ENCODE results near the gene WBP1L.
"Not testable (repeated sequence)": the region's sequence is repeated elsewhere in the genome, so short reads cannot be mapped to it uniquely, and the experiment has no call there.

The WBP1L gene

DNA sequence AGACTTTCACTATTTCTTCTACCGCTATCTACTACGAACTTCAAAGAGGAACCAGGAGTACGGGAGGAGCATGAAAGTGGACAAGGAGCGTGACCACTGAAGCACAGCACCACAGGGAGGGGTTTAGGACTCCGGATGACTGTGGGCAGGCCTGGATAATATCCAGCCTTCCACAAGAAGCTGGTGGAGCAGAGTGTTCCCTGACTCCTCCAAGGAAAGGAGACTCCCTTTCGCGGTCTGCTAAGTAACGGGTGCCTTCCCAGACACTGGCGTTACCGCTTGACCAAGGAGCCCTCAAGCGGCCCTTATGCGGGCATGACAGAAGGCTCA, 15.2 kb downstream of the WBP1L start:
- not testable (repeated sequence) for DNase-seq (ENCODE audit: low read depth)

DNA sequence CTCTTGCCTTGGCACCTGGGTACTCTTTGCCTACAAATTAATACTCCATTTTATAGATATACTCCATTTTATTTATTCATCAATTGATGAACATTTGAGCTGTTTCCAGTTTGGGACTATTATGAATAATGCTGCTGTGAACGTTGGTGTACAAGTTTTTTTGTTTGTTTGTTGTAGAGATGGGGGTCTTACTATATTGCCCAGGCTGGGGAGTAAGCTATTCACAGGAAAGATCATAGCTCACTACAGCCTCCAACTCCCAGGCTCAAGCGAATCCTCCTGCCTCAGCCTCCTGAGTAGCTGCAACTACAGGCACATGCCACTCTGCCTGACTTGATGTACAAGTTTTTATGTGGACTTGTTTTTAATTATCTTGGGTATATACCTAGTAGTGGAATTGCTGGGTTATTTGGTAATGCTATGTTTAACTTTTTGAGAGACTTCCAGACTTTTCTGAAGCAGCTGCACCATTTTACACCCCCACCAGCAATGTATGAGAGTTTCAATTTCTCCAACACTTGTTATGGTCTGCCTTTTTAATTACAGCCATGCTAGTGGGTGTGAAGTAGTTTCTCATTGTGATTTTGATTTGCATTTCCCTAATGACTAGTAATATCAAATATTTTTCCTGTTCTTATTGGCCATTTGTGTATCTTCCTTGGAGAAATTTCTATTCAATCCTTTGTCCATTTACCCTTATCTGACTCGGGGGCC, 15.9 kb downstream of the WBP1L start:
- no peak for DNase-seq (ENCODE audit: low read depth)

DNA sequence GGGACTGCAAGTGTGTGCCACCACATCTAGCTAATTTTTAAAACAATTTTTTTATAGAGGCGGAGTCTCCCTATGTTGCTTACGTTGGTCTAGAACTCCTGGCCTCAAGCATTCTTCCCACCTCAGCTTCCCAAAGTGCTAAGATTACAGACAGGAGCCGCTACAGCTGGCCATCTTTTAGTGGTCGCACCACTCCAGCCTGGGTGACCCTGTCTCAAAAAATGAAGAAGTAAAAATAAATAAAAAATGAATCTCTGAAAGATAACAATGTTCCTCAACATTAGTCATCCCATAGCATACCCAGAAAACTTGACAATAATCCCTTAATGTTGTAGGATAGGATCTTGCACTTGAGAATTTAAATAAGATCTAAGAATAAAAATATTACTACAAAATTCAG, 18.2 kb downstream of the WBP1L start:
- DNase-seq (ENCODE audit: low read depth), result no peak

DNA sequence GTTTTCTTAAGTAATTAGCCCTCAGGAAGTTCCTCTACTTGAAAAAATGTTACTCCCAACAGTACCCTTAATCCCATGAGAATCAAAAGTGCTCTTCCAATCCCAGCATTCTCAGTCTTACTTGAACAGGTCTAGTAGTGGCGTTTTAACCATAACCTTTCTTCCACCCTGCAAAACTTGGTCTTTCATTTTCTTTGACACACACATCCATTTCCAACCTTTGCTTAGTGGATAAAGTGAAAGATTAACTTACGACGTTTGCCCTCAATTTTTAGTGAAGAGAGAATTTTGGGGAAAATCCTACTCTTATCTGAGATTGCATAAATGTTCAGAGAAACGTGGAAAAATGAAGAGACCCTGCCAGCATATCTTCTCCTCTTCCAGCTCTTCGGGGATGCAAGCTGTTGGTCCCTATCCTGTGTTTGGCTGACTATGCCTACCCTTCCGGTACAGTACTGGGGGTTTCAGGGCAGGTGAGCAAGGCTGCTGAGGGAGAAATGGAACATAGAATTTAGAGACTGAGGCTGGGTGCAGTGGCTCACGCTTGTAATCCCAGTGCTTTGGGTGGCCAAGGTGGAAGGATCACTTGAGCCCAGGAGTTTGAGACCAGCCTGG, 18.8 kb downstream of the WBP1L start:
- DNase-seq (ENCODE audit: low read depth), result no peak

DNA sequence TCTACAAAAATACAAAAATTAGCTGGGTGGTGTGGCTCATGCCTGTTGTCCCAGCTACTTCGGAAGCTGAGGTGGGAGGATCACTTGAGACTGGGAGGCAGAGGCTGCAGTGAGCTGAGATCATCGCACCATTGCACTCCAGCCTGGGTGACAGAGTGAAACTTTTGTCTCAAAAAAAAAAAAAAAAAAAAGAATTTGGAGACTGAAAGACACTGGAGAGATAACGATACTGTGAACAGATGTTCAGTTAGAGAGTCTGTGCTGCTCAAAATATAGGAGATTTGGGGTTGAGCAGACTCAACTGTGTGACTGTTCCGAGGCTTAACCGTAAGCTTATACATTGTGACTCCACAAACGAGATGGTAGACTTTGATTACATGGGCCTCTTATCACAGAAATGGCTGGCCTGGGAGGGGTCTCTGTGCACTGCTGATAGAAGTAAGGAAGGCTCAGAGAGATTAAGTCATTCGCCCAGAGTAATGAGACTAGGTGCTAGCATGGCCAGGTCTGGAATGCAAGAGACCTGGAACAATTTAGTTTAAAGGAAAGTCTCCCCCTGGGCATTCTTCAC, 19.4 kb downstream of the WBP1L start:
- DNase-seq (ENCODE audit: low read depth), result no peak

DNA sequence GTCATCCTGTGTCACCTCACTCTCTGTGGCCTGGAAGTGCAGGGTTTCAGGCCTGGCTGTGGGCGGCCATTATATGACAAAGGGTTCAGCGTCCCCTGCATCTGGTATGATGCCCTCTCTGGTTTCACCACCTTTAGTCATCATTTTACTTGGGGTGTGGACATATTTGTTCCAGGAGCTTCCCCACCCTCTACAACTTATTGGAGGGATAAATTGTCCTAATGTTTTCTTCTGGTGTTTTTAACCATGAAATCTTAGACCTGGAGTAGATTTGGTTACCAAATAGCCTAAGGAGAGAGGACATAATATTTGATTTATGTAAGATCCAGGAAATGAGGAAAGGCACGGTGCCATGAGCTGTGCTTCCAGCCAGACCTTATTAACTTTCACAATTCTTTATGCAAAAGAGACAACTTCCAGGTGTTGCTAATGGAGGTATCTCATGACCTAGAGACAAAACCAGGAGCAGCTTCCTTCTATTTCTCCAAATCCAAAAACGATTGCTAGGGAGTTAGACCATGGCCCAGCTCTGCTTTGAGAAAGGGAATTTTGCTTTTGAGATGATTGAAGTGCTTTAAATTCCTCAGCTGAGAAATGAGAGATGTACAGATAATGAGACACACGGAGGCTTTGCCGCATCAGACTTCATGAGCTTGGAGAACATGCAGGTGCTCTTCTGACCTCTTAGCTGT, 20.9 kb downstream of the WBP1L start:
- peak; percentile 68 for DNase-seq (ENCODE audit: low read depth)

DNA sequence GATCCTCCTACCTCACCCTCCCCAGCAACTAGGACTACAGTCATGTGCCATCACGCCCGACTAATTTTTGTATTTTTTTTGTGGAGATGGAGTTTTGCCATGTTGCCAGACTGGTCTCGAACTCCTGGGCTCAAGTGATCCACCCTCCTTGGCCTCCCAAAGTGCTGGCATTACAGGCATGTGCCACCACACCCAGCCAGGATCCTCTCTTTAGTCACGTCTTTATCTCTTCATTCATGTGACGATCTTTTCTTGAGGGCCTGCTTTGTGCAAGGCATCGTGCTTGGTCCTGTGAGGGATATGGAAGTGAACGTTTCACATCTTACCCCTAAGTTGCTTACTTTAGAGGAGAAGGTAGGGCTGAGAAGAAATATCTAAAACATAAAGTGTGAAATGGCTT, 21.6 kb downstream of the WBP1L start:
- DNase-seq (ENCODE audit: low read depth), result no peak

DNA sequence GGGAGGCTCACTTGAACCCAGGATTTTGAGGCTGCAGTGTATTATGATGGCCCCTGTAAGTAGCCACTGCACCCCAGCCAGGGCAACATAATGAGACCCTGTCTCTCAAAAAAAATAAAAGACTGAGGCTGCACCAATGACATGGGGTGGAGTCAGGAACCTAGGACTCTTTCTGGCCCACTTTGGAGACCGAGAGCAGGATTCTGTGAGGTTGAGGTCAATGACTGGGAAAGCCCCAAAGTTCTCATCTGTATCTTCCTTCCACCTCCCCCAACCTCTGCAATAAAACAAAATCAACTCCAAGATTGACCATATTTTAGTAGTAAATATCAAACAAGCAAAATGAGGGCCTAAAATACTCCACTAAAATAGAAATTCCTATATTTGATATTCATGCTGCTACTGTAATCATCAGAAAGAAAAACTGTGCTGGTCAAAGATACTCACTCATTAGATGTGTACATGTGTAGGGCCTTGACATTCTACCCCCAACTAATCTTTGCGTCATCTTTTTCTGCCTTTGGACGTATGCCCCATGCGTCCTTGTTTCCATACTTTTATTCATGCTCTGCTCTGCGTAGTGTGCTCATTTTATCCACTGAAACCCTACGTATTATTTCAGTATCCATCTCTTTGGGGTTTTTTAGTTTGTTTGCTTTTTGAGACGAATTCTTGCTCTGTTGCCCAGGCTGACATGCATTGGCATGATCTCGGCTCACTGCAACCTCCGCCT, 23.8 kb downstream of the WBP1L start:
- DNase-seq (ENCODE audit: low read depth), result no peak

DNA sequence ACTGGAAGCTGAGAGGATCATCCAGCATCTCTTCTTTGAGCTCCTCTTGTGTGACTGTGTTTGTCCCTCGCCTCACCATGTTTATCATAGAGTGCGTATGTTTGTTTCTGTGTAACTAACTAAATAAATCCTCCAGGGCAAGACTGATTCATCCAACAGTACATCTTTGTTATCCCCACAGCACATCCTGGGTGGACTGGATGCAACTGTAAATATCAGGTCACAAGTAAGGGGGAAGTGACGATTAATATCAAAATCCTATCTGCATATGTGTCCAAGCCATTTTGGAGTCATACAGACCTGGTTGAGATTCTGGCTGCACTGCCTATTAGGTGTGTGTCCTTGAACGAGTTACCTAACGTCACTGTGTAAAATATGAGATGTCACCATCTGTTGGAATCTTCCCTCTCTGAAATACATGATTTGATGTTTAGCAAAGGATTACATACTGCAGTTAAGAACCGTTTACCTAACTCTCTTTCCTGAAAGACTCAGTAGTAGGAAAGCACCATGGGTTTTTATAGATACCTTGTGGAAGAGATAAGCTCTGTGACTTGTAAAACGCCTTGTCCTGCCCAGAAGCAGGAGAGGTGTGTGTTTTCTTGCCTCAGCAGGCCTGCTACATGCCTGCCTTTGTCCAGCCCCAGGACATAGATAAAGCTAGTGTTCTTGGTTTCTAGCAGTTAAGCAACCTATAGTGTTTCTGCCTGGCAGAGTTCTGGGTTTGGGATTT, 25.8 kb downstream of the WBP1L start:
- no peak for DNase-seq (ENCODE audit: low read depth)

DNA sequence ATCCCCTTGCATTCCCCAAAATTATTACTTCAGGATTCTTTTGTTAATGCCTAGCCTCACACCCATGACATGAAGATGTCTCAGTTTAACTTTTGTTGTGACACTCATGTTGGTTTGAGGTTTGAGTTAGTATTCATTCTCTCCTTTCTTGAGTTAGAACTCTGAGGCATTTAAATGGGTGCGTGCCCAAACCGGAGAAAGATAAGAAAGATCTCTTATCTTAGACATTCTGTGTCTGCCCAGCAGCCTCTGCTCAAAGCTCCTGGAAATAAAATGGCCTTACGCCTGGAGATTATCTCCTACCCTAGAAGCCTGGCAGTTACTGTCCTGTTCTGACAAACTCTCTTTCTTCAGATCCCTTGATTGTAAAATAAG, 26.3 kb downstream of the WBP1L start:
- peak; percentile 74 for DNase-seq (ENCODE audit: low read depth)

DNA sequence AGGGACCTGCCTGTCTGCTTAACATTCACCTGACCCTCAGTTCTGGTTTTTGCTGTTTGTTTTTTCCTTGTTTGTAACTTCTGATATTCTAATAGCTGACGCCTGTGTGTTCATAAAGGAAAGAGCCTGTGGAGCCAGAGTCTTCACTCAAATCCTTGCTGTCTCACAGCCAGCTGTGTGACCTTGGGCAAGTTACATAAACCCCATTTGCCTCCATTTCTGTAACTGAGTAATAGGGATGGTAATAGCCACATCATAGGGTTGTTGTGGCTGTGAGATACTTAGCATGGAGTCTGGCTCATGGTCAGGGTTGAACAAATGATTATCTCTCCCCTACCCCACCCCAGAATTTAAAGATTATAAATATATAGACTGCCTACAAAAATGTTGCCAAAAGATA, 27.0 kb downstream of the WBP1L start:
- DNase-seq (ENCODE audit: low read depth), result peak; percentile 82

DNA sequence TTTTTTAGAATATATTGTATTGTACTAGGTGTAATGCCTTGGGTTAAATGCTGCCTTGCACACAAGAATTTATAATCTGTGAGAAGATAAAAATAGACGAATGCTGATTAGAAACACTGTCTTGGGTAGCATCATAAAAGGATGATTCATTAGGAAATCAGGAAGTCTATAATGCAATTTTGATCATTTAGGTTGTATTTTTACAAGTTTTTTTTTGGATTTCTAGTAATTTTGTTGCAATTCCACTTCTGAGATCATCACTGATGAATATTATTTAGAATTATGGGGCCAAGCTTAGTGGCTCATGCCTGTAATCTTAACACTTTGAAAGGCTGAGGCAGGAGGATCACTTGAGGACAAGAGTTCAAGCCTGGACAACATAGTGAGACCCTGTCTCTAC, 29.6 kb downstream of the WBP1L start:
- no peak for DNase-seq (ENCODE audit: low read depth)

DNA sequence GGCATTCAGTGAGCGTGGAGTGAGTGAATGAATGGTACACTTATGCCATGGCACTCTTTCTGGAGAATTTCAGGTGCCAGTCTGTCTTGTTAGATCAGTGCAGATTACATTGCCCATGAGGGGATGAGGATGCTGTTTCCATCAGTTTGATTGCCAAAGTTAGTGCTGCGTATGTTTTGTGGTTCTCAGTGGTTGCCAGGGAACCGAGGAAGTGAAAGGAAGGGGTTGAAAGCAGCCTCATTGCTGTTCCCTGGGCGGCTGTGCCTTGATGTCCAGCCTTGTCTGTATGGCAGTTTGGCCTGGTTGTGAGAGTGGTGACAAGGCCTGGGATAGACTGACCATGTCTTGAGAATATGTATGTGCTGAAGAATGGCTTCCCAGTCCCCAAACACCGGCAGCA, 30.2 kb downstream of the WBP1L start:
- DNase-seq (ENCODE audit: low read depth), result no peak

DNA sequence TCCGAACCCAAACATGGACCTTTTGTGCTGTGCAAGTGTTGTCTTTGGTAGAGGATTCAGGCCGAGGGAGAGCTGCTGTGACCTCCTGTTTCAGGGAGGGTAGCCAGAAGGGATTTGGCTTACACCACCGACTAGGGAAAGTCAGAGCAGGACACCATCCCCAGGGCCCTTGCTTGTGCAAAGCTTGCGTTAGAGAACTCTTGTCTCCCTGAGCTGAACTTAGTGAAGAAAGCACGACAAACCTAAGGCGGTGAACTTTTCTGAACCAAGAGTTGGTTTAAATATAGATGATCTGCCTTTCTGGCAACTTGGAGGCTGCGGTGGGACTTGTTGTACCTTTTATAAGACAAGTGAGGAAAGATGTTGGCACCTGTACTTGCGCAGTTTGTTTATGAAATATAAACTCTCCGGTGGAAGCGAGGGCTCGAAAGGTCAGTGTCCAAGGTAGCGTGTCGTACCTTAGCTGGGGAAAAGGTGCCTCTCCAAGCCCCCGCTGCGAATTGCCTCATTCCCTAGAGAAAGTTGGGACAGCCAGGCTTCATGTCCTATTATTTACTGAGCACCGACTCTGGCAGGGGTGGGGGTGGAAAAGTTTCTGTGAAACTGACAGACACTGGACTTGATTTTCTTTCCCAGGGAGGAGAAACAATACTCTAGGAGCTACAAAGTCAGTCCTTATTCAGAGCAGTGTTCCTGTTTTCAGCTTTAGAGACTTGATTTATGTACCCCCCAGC, 31.6 kb downstream of the WBP1L start:
- DNase-seq (ENCODE audit: low read depth), result no peak

DNA sequence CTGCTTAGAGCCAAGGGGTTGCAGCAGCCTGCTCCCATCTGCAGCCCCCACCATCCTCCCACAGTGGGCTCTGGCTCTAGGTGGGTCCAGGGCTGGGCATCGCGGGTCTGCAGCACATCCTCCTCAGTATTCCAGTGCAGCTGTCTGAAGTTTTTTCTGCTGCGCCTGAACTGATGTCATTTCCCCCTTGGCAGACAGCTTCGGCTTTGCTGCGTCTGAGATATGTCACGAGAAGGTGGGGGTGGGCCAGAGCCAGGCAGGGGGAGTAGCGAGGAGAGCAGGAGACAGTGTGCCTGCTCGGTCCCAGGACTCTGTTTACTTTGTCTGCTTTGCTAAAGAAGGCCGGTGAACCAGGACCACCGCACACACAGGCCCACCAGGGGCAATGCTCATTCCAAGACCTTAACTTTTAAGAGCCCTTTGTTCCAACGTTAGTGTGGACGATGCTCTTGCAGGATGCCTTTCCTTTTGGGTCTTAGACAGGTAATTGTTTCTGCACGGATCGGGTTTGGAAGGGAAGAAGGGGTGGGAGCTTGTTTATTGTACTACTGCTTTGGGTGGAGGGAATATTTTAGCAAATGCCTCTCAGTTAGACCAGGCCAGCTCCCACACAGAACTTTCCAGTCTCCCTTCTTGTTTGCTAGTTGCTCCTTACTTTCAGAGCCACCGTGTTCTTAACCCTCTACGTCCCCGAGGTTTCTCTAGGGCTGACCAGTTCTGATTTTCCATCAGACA, 32.4 kb downstream of the WBP1L start:
- peak; percentile 79 for DNase-seq (ENCODE audit: low read depth)

DNA sequence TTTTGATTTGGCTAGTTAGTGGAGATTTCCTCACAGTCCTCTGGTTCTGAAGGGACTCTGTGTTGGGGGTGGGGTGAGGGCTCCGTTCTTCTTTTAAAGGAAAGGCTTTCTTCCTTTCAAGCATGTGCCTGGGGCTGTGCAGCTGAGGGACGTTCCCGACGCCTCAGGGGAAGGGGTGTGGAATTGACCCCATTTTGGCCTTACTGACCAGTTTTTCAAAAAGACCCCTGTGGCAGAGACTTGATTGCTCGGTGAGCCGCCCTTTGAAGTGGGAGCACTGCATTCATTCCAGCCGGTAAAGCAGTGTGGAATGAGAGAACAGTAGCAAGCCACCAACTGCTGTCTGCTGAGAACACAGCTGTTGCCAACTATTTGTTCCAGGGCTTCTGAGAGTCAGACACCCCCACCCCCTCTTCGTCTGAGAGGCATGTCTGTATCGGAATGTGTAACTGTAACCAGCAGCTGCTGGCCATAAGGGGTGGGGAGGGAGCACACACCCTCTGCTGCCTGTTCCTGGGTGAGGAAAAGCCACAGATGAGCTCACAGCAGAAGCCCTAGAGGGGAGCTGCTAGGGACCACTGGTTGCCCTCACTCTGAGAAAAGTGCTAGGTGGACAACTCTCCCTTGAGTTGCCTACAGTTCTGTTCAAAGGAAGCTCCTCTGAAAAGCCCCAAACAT, 33.2 kb downstream of the WBP1L start:
- peak; percentile 97 for DNase-seq (ENCODE audit: low read depth)

DNA sequence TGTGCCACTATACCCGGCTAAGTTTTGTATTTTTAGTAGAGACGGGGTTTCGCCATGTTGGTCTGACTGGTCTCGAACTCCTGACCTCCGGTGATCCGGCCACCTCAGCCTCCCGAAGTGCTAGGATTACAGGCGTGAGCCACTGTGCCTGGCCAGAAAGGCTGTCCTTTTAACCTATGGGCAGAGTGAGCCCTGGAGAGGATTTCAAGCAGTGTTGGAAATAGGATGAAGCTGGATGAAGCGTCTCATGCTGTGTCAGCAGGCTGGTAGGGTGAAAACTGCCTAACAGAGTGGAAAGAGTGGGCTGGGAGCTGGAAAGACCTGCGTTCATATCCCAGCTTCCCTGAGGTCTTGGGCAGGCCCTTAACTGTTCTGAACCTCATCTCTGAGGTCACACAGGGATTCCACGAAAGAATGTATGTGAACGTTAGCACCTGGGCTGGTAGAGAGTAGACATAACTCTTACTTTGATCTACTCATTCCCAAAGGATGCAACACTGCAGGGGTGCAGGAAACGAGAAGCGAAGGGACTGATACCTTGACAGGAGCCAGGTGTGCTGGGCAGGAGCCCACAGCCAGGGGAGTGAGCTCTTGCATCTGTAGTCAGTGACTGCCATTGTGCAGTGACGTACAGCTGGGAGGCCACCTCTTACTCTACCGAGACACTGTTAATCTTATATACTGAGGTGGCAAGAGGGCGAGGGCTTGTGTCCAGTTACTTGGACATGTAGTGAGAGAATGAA, 34.1 kb downstream of the WBP1L start:
- no peak for DNase-seq (ENCODE audit: low read depth)

DNA sequence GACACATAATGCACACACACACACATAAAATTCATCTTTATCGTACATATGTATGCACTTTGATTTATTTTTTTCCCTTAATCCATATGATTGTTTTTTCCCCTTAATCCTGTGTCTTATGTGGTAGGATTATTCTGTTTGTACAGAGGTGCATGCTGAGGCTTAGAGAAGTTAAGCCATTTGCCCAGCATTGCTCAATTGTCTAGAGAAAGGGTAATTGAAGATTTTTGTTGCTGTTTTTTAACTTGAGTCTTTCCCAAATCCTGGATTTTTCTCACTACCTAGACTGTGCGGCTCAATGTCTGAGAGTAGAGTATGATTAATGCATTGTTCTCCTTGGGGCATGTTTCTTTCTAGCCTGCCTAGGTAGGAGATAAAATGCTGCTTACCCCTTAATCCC, 35.0 kb downstream of the WBP1L start:
- peak; percentile 59 for DNase-seq (ENCODE audit: low read depth)

All from amniotic epithelial cell (primary cell).